GM23248 (cell line): ENCODE results near the gene FLT3.

Experiments used
- EZH2 ChIP-seq: fragments of 200-600 bp; sonication (generic); IDR thresholded peaks from 2 replicates; pipeline ENCODE4 v1.6.1; 2018; ENCODE audit warnings: antibody characterized with exemption, mild to moderate bottlenecking; ENCODE audit not compliant: insufficient read depth, poor library complexity, severe bottlenecking
- EZH2phosphoT487 ChIP-seq: fragments of 200-600 bp; sonication (generic); IDR thresholded peaks from 2 replicates; pipeline ENCODE4 v1.6.1; 2018; ENCODE audit warnings: antibody characterized with exemption, moderate library complexity, mild to moderate bottlenecking, low read depth; ENCODE audit not compliant: insufficient read depth

GRCh38 chr13:27970382-27971235 is 129.8 kb downstream of the FLT3 start:
- TF ChIP-seq EZH2 (no peak), EZH2phosphoT487 (0 out of 2 replicates have a peak, but pooled peaks have one; percentile 18)
